ENCODE results near the gene FNDC5. TPM values are rescaled to one million over a fixed set of nuclear protein-coding genes. Genes with fewer than 3 reads are reported as not detected.
A peak's percentile ranks its signal among the peaks of the same experiment; 100 is the strongest.

FNDC5 gene
- total and polyA plus RNA-seq, 9 of the 15 experiments (the other 6 are each of a cell fraction or from before 2014, with no cell fraction given), result 0.06 to 2.1 (median 0.22) TPM

DNA sequence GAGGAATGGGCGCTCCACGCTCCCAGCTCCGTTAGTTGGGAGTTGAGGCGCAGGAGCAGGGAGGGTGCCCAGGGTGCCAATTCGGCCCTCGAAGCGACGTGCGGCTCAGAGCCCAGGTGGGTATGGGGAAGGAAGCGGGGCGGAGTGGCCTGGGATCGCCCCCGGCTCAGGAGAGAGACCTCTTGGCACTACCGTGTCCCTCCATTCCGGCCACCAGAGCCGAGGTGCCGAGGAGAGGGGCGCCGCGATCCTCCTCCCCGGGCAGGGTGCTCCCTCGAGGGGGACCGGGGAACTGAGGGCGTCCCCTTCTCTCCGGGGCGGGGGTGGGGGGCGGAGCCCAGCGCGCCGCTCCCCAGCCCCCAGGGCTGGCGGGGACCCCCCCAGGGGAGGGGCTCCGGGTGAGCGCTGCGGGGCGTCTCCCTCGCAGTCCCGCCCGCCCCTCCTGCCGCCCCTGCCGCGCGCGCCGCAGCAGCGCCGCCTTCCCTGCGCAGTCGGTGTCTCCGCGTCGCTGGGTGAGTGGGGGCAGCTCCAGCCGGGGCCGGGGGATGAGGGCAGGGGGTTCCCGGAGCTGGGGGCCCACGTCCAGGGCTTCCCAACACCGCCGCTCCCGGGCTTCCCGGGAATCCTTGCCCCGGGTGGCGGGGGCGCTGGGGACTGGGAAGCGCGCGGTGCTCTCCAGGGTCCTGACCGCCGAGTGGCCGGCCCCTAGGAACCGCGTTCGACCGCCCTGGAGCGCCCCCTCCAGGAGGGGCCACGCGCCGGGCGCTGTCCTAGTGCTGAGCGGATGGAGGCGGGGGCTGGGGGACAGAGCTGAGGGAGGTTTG is 15.5 kb upstream of the FNDC5 start, which contains the start of gene HPCA (continued):
- TF ChIP-seq PREB (CRISPR knock-in tag; IDR thresholded peaks at IDR 0.05), result peak; percentile 96; the same call in 1 of the 2 replicates
- TF ChIP-seq ZNF217 (CRISPR knock-in tag; IDR thresholded peaks at IDR 0.05), result peak; percentile 96
- no peak for TF ChIP-seq SNAPC5 (CRISPR knock-in tag; IDR thresholded peaks at IDR 0.05)
- TF ChIP-seq RFX5 (IDR thresholded peaks at IDR 0.05; ENCODE audit: low read depth, low read length), result no peak
- TF ChIP-seq CEBPG (CRISPR knock-in tag; IDR thresholded peaks at IDR 0.05), result peak; percentile 59; the same call in 1 of the 2 replicates
- no peak for TF ChIP-seq CEBPG (tag; conservative IDR thresholded peaks at IDR 0.05 in 1 of 2, IDR thresholded peaks at IDR 0.05 in 1 of 2)
- peak; percentile 73 for TF ChIP-seq SMC3 (conservative IDR thresholded peaks at IDR 0.05; ENCODE audit: insufficient read depth, low read depth, low read length)
- peak; percentile 96 for TF ChIP-seq ETS1 (conservative IDR thresholded peaks at IDR 0.05; ENCODE audit: control insufficient read depth, low read depth, low read length)
- TF ChIP-seq, protein P1, sequence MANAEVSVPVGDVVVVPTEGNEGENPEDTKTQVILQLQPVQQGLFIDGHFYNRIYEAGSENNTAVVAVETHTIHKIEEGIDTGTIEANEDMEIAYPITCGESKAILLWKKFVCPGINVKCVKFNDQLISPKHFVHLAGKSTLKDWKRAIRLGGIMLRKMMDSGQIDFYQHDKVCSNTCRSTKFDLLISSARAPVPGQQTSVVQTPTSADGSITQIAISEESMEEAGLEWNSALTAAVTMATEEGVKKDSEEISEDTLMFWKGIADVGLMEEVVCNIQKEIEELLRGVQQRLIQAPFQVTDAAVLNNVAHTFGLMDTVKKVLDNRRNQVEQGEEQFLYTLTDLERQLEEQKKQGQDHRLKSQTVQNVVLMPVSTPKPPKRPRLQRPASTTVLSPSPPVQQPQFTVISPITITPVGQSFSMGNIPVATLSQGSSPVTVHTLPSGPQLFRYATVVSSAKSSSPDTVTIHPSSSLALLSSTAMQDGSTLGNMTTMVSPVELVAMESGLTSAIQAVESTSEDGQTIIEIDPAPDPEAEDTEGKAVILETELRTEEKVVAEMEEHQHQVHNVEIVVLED (CRISPR knock-in tag; IDR thresholded peaks at IDR 0.05), result peak; percentile 37; the same call in 1 of the 2 replicates
- 0 out of 2 replicates have a peak, but pooled peaks have one; percentile 41 for TF ChIP-seq TCF15 (CRISPR knock-in tag; IDR thresholded peaks at IDR 0.05)
- no peak for TF ChIP-seq MYBL2 (IDR thresholded peaks at IDR 0.05; ENCODE audit: low read depth)
- peak; percentile 81; the same call in 1 of the 2 replicates for TF ChIP-seq MYBL2 (CRISPR knock-in tag; IDR thresholded peaks at IDR 0.05; ENCODE audit: borderline replicate concordance)
- no peak for TF ChIP-seq POLR2H (tag; IDR thresholded peaks at IDR 0.05; ENCODE audit: low read depth)
- TF ChIP-seq IRF2 (CRISPR knock-in tag; IDR thresholded peaks at IDR 0.05), result peak; percentile 93; the same call in 1 of the 2 replicates
- TF ChIP-seq, protein P2, sequence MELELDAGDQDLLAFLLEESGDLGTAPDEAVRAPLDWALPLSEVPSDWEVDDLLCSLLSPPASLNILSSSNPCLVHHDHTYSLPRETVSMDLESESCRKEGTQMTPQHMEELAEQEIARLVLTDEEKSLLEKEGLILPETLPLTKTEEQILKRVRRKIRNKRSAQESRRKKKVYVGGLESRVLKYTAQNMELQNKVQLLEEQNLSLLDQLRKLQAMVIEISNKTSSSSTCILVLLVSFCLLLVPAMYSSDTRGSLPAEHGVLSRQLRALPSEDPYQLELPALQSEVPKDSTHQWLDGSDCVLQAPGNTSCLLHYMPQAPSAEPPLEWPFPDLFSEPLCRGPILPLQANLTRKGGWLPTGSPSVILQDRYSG (tag; conservative IDR thresholded peaks at IDR 0.05; ENCODE audit: low read depth), result peak; percentile 60; the same call in 1 of the 2 replicates
- TF ChIP-seq ZNF12 (CRISPR knock-in tag; IDR thresholded peaks at IDR 0.05), result peak; percentile 94
- TF ChIP-seq, protein P3, sequence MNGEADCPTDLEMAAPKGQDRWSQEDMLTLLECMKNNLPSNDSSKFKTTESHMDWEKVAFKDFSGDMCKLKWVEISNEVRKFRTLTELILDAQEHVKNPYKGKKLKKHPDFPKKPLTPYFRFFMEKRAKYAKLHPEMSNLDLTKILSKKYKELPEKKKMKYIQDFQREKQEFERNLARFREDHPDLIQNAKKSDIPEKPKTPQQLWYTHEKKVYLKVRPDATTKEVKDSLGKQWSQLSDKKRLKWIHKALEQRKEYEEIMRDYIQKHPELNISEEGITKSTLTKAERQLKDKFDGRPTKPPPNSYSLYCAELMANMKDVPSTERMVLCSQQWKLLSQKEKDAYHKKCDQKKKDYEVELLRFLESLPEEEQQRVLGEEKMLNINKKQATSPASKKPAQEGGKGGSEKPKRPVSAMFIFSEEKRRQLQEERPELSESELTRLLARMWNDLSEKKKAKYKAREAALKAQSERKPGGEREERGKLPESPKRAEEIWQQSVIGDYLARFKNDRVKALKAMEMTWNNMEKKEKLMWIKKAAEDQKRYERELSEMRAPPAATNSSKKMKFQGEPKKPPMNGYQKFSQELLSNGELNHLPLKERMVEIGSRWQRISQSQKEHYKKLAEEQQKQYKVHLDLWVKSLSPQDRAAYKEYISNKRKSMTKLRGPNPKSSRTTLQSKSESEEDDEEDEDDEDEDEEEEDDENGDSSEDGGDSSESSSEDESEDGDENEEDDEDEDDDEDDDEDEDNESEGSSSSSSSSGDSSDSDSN (IDR thresholded peaks at IDR 0.05; ENCODE audit: borderline replicate concordance in 1 of 2, low read depth in 2 of 2, low read length in 2 of 2), result 0 out of 4 replicates have a peak, but pooled peaks of 1 of the 2 experiments have one; percentile 29

Data from K562 (cell line).